KMS-11 (cell line): ENCODE measurements around the gene DPP10.

ENCODE experiments used
- H2AFZ ChIP-seq: fragments of 200-600 bp; sonication (generic); 2 replicates; pipeline ENCODE4 v1.6.1; 2016; ENCODE audit warnings: antibody characterized with exemption, mixed run types, low read depth
- H3K27ac ChIP-seq: fragments of 200-600 bp; sonication (generic); 2 replicates; pipeline ENCODE4 v1.6.1; 2016; ENCODE audit warnings: mild to moderate bottlenecking, mixed run types
- H3K27me3 ChIP-seq: fragments of 200-600 bp; sonication (generic); 2 replicates; pipeline ENCODE4 v1.6.1; 2017; ENCODE audit warnings: mild to moderate bottlenecking, low read depth, mixed run types, moderate library complexity; ENCODE audit not compliant: insufficient read depth
- H3K36me3 ChIP-seq: fragments of 200-600 bp; sonication (generic); 2 replicates; pipeline ENCODE4 v1.6.1; 2017; ENCODE audit warnings: mild to moderate bottlenecking, mixed run types; ENCODE audit not compliant: insufficient read depth
- H3K4me1 ChIP-seq: fragments of 200-600 bp; sonication (generic); 2 replicates; pipeline ENCODE4 v1.6.1; 2016; ENCODE audit warnings: mild to moderate bottlenecking, low read depth, mixed run types; ENCODE audit not compliant: poor library complexity, severe bottlenecking
- H3K4me2 ChIP-seq: fragments of 200-600 bp; sonication (generic); 2 replicates; pipeline ENCODE4 v1.7.0; 2016; ENCODE audit warnings: mild to moderate bottlenecking, mixed run types
- H3K4me3 ChIP-seq: fragments of 200-600 bp; sonication (generic); IDR thresholded peaks from 2 replicates; pipeline ENCODE4 v1.6.1; 2017; ENCODE audit warnings: low read depth, low read length, mixed read lengths; ENCODE audit not compliant: insufficient read depth
- H3K79me2 ChIP-seq: fragments of 200-600 bp; sonication (generic); 2 replicates; pipeline ENCODE4 v1.6.1; 2016; ENCODE audit warnings: low read depth, mixed run types; ENCODE audit not compliant: insufficient read depth
- H3K9ac ChIP-seq: fragments of 200-600 bp; sonication (generic); 2 replicates; pipeline ENCODE4 v1.6.1; 2016; ENCODE audit warnings: mild to moderate bottlenecking, mixed run types
- H4K20me1 ChIP-seq: fragments of 200-600 bp; sonication (generic); 2 replicates; pipeline ENCODE4 v1.6.1; 2016; ENCODE audit warnings: mild to moderate bottlenecking, mixed run types; ENCODE audit not compliant: insufficient read depth
- TF ChIP-seq, protein P1 (sequence below): fragments of 200-600 bp; sonication (generic); conservative IDR thresholded peaks from 2 replicates; pipeline ENCODE4 v1.6.1; 2017; ENCODE audit warnings: low read depth, mild to moderate bottlenecking, antibody characterized with exemption, low read length, moderate library complexity, mixed read lengths

Gene DPP10

DNA sequence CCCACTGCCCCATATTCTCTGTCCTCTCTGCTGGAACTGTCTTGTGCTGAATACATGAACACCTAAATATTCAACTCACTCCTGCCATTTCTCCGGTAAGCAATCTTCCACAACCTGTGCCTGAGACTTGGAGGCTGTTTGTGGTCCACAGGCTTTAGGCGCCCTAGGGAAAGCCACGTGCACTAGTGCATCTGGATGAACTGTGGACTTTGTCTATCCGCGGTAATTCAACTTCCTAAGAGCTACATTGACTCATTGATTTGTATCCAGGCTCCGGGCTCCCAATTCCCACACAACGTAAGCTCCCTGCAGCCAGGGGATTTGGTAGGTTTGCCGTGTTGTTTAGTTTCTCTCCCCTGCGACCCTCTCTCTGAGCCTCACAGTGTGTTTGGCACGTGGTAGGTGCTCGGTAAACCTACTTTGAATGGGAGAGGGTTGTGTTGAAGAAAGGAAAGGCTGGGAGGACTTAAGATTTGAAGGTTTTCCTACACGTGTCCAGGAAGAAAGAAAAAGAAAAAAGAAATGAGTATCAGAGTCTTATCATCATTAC lies 718.2 kb downstream of the DPP10 start:
- Histone ChIP-seq H3K4me2 (peak overlapping the region; percentile 60), H3K36me3 (no peaks in the 10 kb centered on the region), H3K79me2 (no peaks in the 10 kb centered on the region), H3K4me3 (peak overlapping the region; percentile 22), H3K27ac (peak overlapping the region; percentile 42; the same call in 1 of the 2 replicates), H3K9ac (peak overlapping the region; percentile 60), H4K20me1 (no peaks in the 10 kb centered on the region), H3K4me1 (peaks cover 15% of the 10 kb centered on the region), H2AFZ (peak overlapping the region; percentile 94), H3K27me3 (no peaks in the 10 kb centered on the region)
- TF ChIP-seq, protein P1, sequence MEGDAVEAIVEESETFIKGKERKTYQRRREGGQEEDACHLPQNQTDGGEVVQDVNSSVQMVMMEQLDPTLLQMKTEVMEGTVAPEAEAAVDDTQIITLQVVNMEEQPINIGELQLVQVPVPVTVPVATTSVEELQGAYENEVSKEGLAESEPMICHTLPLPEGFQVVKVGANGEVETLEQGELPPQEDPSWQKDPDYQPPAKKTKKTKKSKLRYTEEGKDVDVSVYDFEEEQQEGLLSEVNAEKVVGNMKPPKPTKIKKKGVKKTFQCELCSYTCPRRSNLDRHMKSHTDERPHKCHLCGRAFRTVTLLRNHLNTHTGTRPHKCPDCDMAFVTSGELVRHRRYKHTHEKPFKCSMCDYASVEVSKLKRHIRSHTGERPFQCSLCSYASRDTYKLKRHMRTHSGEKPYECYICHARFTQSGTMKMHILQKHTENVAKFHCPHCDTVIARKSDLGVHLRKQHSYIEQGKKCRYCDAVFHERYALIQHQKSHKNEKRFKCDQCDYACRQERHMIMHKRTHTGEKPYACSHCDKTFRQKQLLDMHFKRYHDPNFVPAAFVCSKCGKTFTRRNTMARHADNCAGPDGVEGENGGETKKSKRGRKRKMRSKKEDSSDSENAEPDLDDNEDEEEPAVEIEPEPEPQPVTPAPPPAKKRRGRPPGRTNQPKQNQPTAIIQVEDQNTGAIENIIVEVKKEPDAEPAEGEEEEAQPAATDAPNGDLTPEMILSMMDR: no peak

DNA sequence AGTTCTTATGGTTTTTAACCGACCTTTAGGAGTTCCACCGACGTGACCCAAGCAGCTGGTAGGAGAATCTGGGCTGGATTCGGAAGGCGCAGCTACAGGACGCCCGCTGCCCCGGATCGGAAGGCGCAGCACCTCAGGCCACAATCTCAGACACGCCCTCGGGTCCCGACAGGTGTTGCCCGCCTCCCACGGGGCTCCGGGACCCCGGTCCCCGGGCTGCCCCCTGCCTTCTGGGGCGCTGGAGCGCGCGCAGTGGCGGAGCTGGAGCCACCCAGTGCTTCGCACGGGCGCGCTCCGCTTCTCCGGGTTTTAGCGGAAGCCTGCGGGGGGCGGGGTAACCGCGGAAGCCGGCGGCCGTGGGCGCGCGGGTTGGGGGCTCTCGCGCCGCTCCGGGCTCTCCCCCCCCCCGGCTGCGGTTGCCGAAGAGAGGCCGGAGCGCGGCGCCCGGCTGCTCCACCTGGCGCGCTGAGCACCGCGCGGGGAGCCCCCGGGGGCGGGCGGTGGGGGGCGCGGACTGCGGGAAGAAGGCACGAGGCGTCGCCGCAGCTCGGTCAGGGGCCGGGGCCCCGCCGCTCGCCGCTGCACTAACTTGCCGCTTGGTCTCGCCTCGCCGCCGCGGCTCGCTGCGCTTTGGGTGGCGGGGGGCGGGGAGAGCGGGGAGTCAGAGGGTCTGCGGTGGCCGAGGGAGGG lies 718.8 kb downstream of the DPP10 start:
- H4K20me1 ChIP-seq: no peaks in the 10 kb centered on the region
- H3K4me3 ChIP-seq: peak overlapping the region; percentile 22
- peak overlapping the region; percentile 42; the same call in 1 of the 2 replicates for H3K27ac ChIP-seq
- TF ChIP-seq, protein P1: no peak
- peak overlapping the region; percentile 60 for H3K9ac ChIP-seq
- H3K4me2 ChIP-seq: peak overlapping the region; percentile 60; the same call in 1 of the 2 replicates
- H3K4me1 ChIP-seq: peaks cover 15% of the 10 kb centered on the region
- H2AFZ ChIP-seq: peak overlapping the region; percentile 94
- no peaks in the 10 kb centered on the region for H3K79me2 ChIP-seq
- no peaks in the 10 kb centered on the region for H3K36me3 ChIP-seq
- H3K27me3 ChIP-seq: no peaks in the 10 kb centered on the region

DNA sequence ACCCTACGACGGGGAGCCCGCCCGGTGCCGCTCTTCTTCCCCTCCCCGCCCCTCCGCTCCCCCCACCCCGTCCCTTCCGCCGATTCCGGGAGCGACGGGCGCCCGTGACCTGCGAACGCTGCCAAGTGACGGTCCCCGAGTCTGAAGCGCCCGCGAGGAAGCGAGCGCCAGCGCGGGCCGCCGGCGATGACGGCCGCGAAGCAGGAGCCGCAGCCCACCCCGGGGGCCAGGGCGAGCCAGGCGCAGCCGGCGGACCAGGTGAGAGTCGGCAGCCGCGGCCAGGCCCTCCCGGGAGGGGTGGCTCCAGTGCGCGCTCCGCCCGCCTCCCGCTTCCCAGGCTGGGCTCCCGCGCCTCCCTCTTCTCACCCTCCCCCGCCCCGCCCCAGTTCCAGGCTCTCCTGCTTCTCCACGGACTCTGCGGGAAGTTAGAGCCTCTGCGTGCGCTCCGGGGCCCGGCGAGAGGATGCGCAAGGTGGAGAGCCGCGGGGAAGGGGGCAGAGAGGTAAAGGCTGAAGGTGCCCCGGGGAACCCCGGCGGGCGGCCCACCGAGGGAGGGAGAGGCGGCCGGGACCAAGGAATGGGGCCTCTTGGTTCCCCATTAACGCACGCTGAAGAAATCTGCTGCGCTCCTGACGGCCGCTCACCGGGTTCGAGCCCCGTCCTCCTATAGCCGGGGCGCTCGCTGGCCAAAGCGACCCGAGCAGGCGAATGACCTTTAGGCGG lies 719.5 kb downstream of the DPP10 start:
- peaks cover 15% of the 10 kb centered on the region for H3K4me1 ChIP-seq
- TF ChIP-seq, protein P1: no peak
- H3K4me3 ChIP-seq: no peak overlapping the region
- no peak overlapping the region for H3K4me2 ChIP-seq
- H3K27me3 ChIP-seq: no peaks in the 10 kb centered on the region
- H3K79me2 ChIP-seq: no peaks in the 10 kb centered on the region
- H3K27ac ChIP-seq: 0 out of 2 replicates have a peak overlapping the region, but pooled peaks have one; percentile 42
- H3K9ac ChIP-seq: peak overlapping the region; percentile 60; the same call in 1 of the 2 replicates
- H4K20me1 ChIP-seq: no peaks in the 10 kb centered on the region
- H2AFZ ChIP-seq: peak overlapping the region; percentile 94; the same call in 1 of the 2 replicates
- H3K36me3 ChIP-seq: no peaks in the 10 kb centered on the region

DNA sequence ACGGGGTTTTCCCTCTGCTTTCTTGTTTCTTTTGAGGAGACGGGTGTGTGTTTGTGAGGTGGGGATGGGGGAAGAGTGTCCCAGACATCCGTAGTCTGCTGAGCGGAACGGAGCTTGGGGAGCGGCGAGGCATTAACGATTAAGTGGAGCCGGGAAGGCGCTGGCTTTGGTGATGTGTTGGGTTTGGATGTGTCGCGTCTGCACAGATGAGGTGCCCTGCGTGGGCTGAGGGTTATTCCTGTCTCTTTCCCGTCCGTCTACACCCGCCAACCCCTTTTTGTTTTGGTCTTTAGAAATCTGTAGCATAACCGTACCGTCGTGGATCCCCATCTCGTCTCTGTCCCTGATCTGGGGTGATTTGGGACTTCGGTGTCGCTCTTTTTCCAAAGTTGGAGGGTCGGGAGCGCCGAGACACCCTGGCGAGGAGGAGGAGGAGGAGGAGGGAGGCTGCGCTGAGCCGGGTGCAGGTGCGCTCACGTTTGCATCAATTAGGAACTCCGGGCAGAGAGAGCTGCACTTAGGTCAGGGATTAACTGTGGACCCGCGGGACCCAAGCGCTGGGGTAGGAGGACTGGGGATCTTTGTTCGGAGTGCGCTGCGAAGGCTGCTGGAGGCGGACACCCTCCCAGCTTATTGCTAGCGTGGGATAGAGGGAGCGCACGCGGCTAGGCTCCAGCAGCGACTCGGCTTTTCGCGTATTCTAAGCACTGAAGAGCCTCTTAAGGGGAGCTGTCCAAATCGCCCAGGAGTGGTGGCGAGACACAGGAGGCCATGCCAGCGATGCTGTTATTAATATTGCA lies 720.3 kb downstream of the DPP10 start:
- Histone ChIP-seq H3K4me2 (no peak overlapping the region), H3K4me3 (no peak overlapping the region)

More for the DNA sequence above, 720.3 kb downstream of the DPP10 start:
- H2AFZ ChIP-seq: no peak overlapping the region
- TF ChIP-seq, protein P1: no peak
- H3K27me3 ChIP-seq: no peaks in the 10 kb centered on the region
- H4K20me1 ChIP-seq: no peaks in the 10 kb centered on the region
- H3K9ac ChIP-seq: no peak overlapping the region
- H3K4me1 ChIP-seq: peaks cover 15% of the 10 kb centered on the region
- H3K36me3 ChIP-seq: no peaks in the 10 kb centered on the region
- H3K27ac ChIP-seq: no peak overlapping the region
- H3K79me2 ChIP-seq: no peaks in the 10 kb centered on the region
